ENCODE results near the gene ARID5B.

GRCh38 chr10:62082271-62082656 lies 180.8 kb downstream of the ARID5B start:
- TF ChIP-seq YY1 (IDR thresholded peaks at IDR 0.05; ENCODE audit: insufficient read depth, insufficient read length) (no peak), SUZ12 (IDR thresholded peaks at IDR 0.05; ENCODE audit: extremely low read depth, insufficient read depth, insufficient read length) (no peak)

All from NT2/D1 (cell line).